Ascending aorta (tissue), 2 donors: ENCODE data around the gene ARHGAP27. TPM values are rescaled to one million over a fixed set of nuclear protein-coding genes. Genes with fewer than 3 reads are reported as not detected.
"Not testable (repeated sequence)": the region's sequence is repeated elsewhere in the genome, so short reads cannot be mapped to it uniquely, and the experiment has no call there.

Source experiments
- DNase-seq, 2 donors: peaks; one replicate each; pipeline ENCODE4 v3.0.0-alpha.2; 2019; ENCODE audit warnings: low spot score in 2 of 2
- H3K27ac ChIP-seq, 2 donors: fragments of 200-600 bp; sonication (generic); one replicate each; pipeline ENCODE4 v1.5.1; 2016 to 2017; ENCODE audit warnings: mild to moderate bottlenecking in 1 of 2
- H3K27me3 ChIP-seq: fragments of 200-600 bp; sonication (generic); one replicate; pipeline ENCODE4 v1.5.1; 2017
- H3K36me3 ChIP-seq, 2 donors: fragments of 200-600 bp; sonication (generic); one replicate each; pipeline ENCODE4 v1.5.1; 2016
- H3K4me1 ChIP-seq, 2 donors: fragments of 200-600 bp; sonication (generic); one replicate each; pipeline ENCODE4 v1.5.1; 2016 to 2017; ENCODE audit warnings: mild to moderate bottlenecking in 1 of 2
- H3K4me3 ChIP-seq, 2 donors: fragments of 200-600 bp; sonication (generic); one replicate each; pipeline ENCODE4 v1.5.1; 2016 to 2017; ENCODE audit warnings: mild to moderate bottlenecking in 1 of 2
- H3K9me3 ChIP-seq, 2 donors: fragments of 200-600 bp; sonication (generic); one replicate each; pipeline ENCODE4 v1.5.1; 2016
- CTCF ChIP-seq, 3 experiments: fragments of 200-600 bp in 2 of 3; fragments of 450-650 bp in 1 of 3; sonication (generic) in 2 of 3; IDR thresholded peaks; one replicate each; pipeline ENCODE4 v1.5.1; 2016 to 2019; ENCODE audit warnings: antibody characterized with exemption in 3 of 3, mild to moderate bottlenecking in 1 of 3, moderate library complexity in 1 of 3
- intact Hi-C: fragments of 100-400 bp; cut with DNase I; formaldehyde crosslinking; loops from one replicate; pipeline ENCODE4 v1.15.1; 2023
- total RNA-seq: library from RNA; depleted of rRNA; stranded (reverse); fragments of >200 nt; gene quantifications from one replicate; pipeline ENCODE4 v1.1.0, GENCODE V29; 2016

The ARHGAP27 gene
- total RNA-seq, 1 donor from 2014 or later: 80.6 TPM

- no peaks in the 10 kb centered on the region for H3K9me3 ChIP-seq
- H3K27me3 ChIP-seq: no peaks in the 10 kb centered on the region
- H3K4me1 ChIP-seq: no peaks in the 10 kb centered on the region
- no peak overlapping the region for H3K4me3 ChIP-seq
- peak in 1 of 2 donors; percentile 55 for DNase-seq
- H3K27ac ChIP-seq: peak overlapping the region; percentile 18 to 53
- intact Hi-C loops: no loop called here
- no peaks in the 10 kb centered on the region for H3K36me3 ChIP-seq
- TF ChIP-seq CTCF (IDR thresholded peaks at IDR 0.05): no peak
These were observed 87.0 kb downstream of the ARHGAP27 start for GRCh38 chr17:45345554-45346215.

GRCh38 chr17:45345246-45345553 lies 87.5 kb downstream of the ARHGAP27 start:
- H3K27ac ChIP-seq: peak overlapping the region; percentile 3 to 18
- intact Hi-C loops: no loop called here
- no peak for TF ChIP-seq CTCF (IDR thresholded peaks at IDR 0.05)

GRCh38 chr17:45343967-45344664 lies 88.6 kb downstream of the ARHGAP27 start:
- H3K36me3 ChIP-seq, H3K4me1 ChIP-seq, H3K27me3 ChIP-seq, intact Hi-C loops, H3K27ac ChIP-seq, H3K4me3 ChIP-seq, H3K9me3 ChIP-seq: not testable (repeated sequence)
- DNase-seq: peak in 1 of 2 donors; percentile 24

More at GRCh38 chr17:45345246-45345553, 87.5 kb downstream of the ARHGAP27 start:
- DNase-seq: peak in 1 of 2 donors; percentile 62
- H3K36me3 ChIP-seq: no peaks in the 10 kb centered on the region
- H3K27me3 ChIP-seq: no peaks in the 10 kb centered on the region
- H3K4me3 ChIP-seq: no peak overlapping the region
- H3K9me3 ChIP-seq: no peaks in the 10 kb centered on the region
- no peaks in the 10 kb centered on the region for H3K4me1 ChIP-seq

Other genes starting within 250 kb of the ARHGAP27 start
- gene FMNL1, start 211.0 kb downstream of the ARHGAP27 start, total RNA-seq: 10.7 TPM
- gene SPATA32, start 170.8 kb downstream of the ARHGAP27 start, total RNA-seq: not detected
- 7.7 TPM for gene MAP3K14, start 115.8 kb downstream of the ARHGAP27 start, total RNA-seq
- gene PLEKHM1, start 57.9 kb upstream of the ARHGAP27 start, total RNA-seq: 30.2 TPM